GM18508 (cell line): Measurements from ENCODE around the gene FKBP9.

ENCODE experiments used
- ATAC-seq: cut with Tn5 transposase; IDR thresholded peaks from one replicate; pipeline ENCODE4 v1.9.1; 2021; ENCODE audit warnings: moderate number of reproducible peaks; ENCODE audit not compliant: insufficient read depth, unreplicated experiment

FKBP9 gene

GRCh38 chr7:33054261-33054964 is 97.2 kb downstream of the FKBP9 start:
- no peak for ATAC-seq

- ATAC-seq, result no peak
Measured at GRCh38 chr7:33055158-33055557, 97.9 kb downstream of the FKBP9 start.
